NCI-H2196 treated with DMSO at 0.1 percent for 48 hours (cell line): ENCODE data around the gene IGLL5.
"Not testable (repeated sequence)": the region's sequence is repeated elsewhere in the genome, so short reads cannot be mapped to it uniquely, and the experiment has no call there.

ENCODE experiments used
- DNase-seq: peaks from one replicate; lab custom pipeline; 2025; ENCODE audit not compliant: unreplicated experiment; lab: John Stamatoyannopoulos, UW

Gene IGLL5

DNA sequence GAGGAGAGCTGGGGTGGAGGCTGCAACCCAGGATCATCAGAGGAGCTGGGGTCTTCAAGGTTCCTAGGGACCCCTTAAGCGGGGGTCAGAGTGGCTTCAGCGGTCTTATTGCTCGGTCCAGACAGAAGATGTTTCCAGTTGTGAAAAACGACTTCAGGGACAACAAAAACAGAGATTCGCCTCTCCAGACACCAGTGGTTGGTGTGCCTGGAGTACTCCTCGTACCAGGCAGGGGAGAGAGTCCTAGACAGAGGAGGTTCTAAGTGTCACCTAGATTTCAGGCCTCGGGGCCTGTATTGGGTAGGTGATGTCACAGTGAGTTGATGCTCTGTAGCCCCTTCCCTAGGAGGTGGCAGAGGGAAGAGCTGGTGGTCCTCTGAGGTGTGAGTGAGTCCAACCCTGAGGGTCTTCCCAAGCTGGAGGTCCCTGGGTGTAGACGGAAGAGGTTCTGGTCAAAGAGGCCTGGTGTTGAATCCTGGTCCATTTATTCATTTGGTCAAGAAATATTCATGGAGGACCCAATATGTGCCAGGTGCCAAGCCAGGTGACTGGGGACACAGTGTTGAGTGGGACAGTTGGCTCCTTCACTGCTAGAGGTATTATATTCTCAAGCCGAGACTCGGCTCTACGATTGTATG is 4.4 kb upstream of the IGLL5 start:
- DNase-seq, result no peak

GRCh38 chr22:22884010-22884887 is 3.4 kb upstream of the IGLL5 start:
- peak; percentile 10 for DNase-seq

- DNase-seq, result no peak
Observed at GRCh38 chr22:22884888-22885840, 2.5 kb upstream of the IGLL5 start.

GRCh38 chr22:22886546-22886945 is 1.1 kb upstream of the IGLL5 start:
- DNase-seq, result no peak

DNA sequence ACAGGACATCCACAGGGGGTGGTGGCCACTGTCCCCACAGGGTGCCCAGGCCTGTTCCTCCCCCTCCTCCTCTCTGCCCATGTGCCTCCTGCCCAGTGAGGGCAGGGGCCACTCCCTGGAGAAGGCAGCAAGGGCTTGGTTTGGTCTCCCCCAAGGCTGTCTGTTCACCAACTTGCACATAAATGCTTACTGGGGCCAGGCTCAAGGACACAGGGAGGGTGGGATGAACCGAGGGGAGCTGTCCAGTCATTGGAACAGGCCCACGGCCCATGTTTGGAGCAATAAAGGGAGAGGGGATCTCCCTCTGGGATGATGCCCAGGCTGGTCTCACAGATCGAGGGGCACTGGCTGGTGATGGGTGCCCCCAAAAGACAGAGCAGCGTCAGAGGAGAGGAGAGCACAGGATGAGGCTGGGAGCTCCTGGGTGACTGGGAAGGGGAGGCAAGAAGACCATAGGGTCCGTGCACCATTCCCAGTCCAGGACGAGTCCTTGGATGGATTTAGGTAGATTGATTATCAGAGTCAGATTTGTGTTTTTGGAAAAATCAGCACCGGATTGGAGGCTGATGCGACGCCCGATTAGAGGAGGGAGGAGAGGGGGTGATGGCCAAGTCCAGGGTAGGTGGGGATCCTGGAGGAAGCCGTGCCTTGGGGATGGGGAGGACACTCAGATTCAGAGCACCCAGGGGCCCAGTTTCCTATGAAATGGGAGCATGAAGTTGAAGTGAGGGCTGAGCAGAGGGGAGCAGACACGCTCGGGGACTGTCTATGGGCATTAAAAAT is 1.1 kb downstream of the IGLL5 start:
- no peak for DNase-seq

DNA sequence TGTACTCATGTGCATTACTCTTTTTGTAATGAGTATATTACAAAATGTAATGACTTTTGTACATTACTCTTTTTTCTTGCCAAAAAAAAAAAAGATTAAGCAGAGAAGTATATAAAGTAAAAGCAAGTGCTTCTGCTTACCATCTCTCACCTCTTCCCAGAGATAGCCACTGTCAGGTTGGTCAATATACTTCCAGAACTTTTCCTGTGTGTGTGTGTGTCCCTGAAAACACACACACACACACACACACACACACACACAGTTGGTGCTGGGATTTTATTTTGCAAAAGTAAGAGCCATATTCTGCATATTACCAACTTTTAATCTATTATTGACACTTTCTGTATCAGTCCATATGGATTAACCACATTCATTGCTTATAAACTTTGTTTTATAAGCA is 2.5 kb downstream of the IGLL5 start:
- DNase-seq, result no peak

DNA sequence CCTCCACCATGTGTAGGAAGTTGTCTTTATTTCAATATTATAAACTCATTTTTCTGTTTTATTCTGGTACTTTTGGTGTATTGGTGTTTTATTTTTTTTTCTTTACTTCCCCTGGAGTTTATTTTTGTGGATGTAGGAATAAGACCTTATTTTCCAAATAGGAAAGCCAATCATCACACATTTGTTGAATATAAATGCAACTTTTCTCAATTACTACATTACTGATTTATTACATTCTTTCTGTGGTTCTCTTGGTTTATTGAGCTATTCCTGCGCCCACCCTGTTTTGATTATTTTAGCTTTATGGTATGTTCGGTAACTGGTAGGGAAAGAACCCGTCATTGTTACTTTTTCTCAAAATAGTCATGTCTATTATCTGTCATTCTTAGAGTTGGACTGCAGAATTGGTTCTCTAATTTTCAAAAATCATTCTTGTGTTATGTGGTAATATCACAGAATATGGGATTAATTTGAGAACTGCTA is 3.6 kb downstream of the IGLL5 start:
- DNase-seq, result no peak

GRCh38 chr22:22892096-22893052 is 4.8 kb downstream of the IGLL5 start:
- DNase-seq, result no peak

- no peak for DNase-seq
Observed at GRCh38 chr22:22893077-22893805, 5.6 kb downstream of the IGLL5 start.

DNA sequence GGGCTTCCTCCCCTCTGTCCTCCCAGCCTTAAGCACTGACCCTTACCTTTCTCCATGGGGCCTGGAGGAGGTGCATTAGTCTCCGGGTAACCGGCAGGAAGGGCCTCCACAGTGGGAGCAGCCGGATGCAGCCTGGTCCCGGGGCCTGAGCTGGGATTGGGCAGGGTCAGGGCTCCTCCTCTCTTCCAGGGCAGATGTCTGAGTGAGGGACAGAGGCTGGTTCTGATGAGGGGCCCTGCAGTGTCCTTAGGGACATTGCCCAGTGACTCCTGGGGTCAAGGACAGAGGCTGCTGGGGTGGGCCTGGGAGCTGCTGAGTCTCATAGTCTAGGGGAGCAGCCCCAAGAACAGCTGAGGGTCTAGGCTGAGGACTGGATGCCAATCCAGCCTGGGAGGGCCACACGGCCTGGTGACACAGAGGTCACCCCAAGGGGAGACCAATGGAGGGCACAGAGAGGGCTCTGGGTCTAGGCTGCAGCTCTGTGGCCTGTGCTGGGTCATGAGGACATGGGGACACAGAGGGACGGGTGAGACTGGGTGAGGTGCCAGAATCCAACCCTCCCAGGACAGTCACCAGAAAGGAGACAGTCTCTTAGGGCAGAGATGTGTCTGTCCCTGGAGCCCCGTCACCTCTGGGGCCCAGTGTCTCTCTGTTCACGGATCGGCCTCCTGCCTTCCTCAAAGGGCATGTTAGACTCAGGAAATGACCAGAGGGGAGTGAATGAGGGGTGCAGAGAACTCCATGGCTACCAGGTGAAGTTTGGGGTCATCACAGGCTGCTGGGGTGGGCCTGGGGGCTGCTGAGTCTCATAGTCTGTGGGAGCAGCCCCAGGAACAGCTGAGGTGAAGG is 6.5 kb downstream of the IGLL5 start:
- DNase-seq, result no peak

DNA sequence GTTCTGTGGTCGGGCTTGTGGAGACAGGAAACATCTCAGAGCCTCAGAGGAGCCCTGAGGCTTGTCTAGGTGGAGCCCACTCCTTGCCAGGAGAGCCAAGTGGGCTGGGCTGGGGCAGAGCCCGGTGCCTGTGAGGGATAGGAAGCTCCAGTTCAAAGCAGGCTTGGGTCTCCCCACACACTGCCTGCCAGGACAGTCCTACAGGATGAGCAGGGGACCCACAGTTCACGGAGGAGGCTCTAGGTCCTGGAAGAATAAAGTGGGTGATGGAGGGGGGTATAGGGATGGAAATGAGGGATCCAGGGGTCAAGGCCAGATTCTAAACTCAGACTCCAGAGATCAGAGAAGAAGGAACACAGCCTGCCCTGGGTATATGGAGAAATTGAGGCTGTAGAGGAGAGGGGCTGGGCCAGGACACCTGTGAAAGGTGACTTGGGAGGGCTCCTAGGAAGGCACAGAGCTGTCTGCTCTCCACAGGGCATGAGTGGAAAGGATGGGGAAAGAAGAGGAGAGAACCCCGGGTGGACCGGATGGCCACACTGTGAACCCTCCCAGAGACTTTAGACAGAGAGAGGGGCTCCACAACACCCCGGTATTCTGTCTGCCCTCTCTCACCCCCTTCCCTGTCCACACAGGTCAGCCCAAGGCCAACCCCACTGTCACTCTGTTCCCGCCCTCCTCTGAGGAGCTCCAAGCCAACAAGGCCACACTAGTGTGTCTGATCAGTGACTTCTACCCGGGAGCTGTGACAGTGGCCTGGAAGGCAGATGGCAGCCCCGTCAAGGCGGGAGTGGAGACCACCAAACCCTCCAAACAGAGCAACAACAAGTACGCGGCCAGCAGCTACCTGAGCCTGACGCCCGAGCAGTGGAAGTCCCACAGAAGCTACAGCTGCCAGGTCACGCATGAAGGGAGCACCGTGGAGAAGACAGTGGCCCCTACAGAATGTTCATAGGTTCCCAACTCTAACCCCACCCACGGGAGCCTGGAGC is 7.4 kb downstream of the IGLL5 start:
- no peak for DNase-seq

DNA sequence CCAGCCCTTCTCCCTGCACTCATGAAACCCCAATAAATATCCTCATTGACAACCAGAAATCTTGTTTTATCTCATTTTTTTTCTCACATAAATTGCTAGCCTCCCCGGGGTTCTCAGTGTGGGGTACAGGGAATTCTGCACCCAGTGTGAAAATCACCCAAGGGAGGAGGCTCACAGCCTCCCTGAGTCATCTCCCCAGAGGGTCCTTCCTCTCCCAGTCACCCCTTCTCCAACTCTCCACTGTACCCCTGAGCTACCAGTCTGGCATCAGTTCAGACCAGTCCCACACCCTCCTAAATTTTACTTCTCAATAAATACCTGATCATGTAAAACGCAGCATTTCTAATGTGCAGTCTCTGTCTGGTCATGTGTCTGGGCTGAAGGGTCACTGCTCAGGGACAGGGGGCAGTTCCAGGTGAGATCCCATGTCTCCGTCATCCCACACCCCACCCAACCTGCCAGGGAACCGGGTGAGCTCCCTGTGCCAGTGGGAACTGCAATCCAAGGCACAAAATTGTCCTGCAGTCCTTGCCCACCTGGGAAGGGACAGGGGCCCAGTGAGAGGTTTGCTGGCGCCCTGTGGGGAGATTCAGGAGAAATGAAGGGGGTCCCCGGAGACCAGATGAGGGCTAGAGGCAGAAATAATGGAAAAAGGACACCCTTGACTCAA is 8.3 kb downstream of the IGLL5 start:
- DNase-seq, result no peak

DNA sequence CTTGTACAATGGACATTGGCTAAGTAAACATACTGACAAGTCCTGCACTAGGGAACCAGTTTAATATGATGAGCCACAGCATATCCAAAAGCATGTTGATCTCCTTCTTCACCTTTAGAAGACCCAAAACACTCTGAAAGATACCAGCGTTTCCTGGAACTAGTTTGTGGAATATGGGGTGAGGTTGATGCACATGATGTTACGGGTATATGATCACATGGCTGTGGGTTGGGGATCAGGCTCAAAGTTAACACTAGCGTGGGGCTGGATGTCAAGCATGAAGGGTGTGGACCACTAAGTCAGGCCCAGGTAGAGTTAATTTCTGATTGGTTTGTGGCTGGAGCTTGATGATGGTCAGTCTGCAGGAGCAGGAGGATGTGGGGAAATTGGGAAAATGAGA is 9.0 kb downstream of the IGLL5 start:
- DNase-seq, result no peak

GRCh38 chr22:22897091-22897490 is 9.5 kb downstream of the IGLL5 start:
- DNase-seq, result no peak

DNA sequence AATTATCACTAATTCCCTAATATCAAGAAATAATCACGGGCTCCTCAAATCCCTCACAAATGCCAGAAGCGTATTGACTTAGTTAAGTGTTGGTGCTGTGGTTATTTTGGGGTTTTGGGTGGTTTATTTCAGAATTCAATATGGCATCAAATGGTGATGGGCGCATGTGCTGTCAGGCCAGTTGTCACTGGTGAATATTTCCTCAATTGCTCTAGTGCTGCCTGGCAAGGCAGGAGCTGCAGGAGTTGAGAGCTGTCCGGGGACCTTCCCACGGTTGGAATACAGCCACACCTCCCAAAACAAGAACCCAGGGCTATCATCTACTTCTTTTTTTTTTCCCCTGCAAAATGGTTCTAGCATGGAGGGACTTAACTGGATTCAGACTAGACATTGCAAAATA is 10.3 kb downstream of the IGLL5 start:
- DNase-seq, result no peak

DNA sequence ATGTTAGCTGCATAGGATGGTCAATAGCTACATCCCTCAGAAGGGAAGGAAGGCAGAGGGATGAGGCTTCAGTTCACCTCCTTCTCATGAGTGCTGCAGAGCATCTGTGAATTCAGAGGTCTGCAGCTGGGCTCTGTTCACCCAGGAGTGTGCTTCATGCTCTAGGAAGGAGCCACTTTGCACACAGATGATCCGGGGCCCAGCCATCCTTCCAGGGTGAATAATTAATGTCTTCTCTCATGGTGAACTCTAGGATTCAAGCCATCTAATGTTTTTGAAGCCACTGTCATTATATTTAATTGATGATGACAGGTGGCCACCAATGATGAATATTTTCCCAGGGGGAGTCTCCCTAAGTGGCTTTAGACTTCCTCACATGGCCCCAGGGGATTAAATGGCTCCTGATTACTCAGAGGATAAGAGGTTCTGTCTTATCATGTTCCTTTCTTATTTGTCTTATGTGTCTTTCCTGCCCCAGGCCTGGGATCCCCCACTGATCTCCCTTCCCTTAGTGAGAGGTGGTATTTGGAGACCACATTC is 10.9 kb downstream of the IGLL5 start:
- DNase-seq, result not testable (repeated sequence)
